Activated T-cell treated with anti-CD3 and anti-CD28 coated beads for 1 hour (primary cell): ENCODE results near the gene MBD6.

ENCODE experiments used
- DNase-seq: peaks from one replicate; pipeline ENCODE4 v3.0.0-alpha.2; 2020; ENCODE audit warnings: low read depth

MBD6 gene

DNA sequence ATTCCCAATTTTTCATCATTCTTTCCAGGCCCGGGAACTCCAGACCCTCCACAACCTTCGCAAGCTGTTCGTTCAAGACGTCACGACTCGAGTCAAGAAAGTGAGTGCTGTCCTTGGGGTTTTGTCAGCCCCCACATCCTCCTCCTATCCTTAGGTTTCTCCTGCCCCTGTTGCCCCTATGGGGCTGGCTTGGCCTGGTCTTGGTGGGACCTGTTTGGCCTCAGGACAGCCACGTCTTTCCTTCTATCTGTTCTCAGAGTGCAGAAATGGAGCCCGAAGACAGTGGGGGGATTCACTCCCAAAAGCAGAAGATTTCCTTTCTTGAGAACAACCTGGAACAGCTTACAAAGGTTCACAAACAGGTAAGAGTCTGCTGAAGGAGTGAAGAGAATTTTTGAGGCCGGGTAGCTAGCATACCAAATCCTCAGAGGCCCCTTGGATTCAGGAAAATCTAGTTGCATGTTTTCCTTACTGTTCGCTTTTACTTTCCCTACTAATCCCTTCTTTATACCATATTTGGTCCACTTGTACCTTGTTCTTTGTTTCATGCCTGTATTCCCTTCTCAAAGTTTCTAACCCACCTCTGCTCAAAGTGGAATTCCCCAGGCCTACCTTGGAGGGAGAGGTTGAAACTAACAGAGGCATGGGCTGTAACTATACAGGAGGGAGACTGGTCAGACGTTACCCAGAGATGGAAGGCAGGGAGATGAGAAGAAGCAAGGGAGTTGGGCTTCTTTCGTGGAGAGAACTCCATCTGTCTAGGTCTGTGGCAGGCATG is 55.5 kb downstream of the MBD6 start:
- no peak for DNase-seq

DNA sequence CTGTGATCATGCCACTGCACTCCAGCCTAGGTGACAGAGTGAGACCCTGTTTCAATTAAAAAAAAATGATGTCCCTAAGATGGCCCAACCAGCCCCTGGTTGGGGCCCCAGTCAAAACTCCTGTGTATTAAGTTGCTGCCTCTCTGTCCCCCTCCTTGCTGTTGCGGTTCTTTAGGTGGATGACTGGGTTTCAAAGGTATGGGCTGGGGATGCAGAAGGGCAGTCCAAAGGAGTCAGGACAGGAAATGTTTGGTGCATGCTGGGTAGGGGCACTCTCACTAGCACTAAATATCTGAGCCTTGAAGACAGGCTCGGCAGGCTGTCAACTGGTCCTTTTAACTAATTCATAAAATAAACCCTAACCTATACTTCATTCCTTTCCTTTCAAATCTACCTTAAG is 56.4 kb downstream of the MBD6 start:
- DNase-seq: no peak
